Measurements from ENCODE around the gene OPA3.

OPA3 gene

GRCh38 chr19:45542234-45542668 lies 42.4 kb downstream of the OPA3 start:
- DNase-seq (ENCODE audit: low spot score): no peak
- TF ChIP-seq, protein P1, sequence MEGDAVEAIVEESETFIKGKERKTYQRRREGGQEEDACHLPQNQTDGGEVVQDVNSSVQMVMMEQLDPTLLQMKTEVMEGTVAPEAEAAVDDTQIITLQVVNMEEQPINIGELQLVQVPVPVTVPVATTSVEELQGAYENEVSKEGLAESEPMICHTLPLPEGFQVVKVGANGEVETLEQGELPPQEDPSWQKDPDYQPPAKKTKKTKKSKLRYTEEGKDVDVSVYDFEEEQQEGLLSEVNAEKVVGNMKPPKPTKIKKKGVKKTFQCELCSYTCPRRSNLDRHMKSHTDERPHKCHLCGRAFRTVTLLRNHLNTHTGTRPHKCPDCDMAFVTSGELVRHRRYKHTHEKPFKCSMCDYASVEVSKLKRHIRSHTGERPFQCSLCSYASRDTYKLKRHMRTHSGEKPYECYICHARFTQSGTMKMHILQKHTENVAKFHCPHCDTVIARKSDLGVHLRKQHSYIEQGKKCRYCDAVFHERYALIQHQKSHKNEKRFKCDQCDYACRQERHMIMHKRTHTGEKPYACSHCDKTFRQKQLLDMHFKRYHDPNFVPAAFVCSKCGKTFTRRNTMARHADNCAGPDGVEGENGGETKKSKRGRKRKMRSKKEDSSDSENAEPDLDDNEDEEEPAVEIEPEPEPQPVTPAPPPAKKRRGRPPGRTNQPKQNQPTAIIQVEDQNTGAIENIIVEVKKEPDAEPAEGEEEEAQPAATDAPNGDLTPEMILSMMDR (IDR thresholded peaks at IDR 0.05; ENCODE audit: borderline replicate concordance, control extremely low read depth, extremely low read depth, insufficient read depth, missing control alignments): no peak
- in situ Hi-C loops (cut with MboI; ENCODE audit: low sequenced_read_pairs, unreplicated experiment): no loop called here

- TF ChIP-seq, protein P1 (IDR thresholded peaks at IDR 0.05; ENCODE audit: borderline replicate concordance, control extremely low read depth, extremely low read depth, insufficient read depth, missing control alignments): no peak
- in situ Hi-C loops (cut with MboI; ENCODE audit: low sequenced_read_pairs, unreplicated experiment): no loop called here
- no peak for DNase-seq (ENCODE audit: low spot score)
These were observed 45.1 kb downstream of the OPA3 start for GRCh38 chr19:45539459-45539858.

GRCh38 chr19:45531349-45531748 lies 53.3 kb downstream of the OPA3 start:
- in situ Hi-C loops (cut with MboI; ENCODE audit: low sequenced_read_pairs, unreplicated experiment): no loop called here
- TF ChIP-seq, protein P1 (IDR thresholded peaks at IDR 0.05; ENCODE audit: borderline replicate concordance, control extremely low read depth, extremely low read depth, insufficient read depth, missing control alignments): no peak
- no peak for DNase-seq (ENCODE audit: low spot score)

DNA sequence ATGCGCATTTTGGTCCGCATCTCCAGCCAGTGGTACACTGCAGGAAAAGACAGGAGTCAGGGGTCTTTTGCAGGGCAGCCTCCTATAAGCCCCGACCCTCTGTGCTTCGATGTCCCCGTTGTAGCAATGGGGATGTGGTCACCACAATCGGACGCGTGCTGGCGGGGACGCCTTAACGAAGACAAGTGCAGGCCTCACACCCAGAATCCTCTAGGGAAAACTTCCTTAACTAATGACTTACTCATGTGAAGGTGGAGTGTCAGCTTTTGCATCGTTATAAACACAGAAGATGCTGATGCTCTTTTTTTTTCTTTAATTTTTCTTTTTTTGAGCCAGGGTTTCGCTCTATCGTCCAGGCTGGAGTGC lies 55.2 kb downstream of the OPA3 start:
- DNase-seq (ENCODE audit: low spot score): no peak
- TF ChIP-seq, protein P1 (IDR thresholded peaks at IDR 0.05; ENCODE audit: borderline replicate concordance, control extremely low read depth, extremely low read depth, insufficient read depth, missing control alignments): no peak
- in situ Hi-C loops (cut with MboI; ENCODE audit: low sequenced_read_pairs, unreplicated experiment): no loop called here

- DNase-seq (ENCODE audit: low spot score): no peak
- TF ChIP-seq, protein P1 (IDR thresholded peaks at IDR 0.05; ENCODE audit: borderline replicate concordance, control extremely low read depth, extremely low read depth, insufficient read depth, missing control alignments): no peak
- in situ Hi-C loops (cut with MboI; ENCODE audit: low sequenced_read_pairs, unreplicated experiment): no loop called here
These were observed 55.7 kb downstream of the OPA3 start for GRCh38 chr19:45528744-45529419.

DNA sequence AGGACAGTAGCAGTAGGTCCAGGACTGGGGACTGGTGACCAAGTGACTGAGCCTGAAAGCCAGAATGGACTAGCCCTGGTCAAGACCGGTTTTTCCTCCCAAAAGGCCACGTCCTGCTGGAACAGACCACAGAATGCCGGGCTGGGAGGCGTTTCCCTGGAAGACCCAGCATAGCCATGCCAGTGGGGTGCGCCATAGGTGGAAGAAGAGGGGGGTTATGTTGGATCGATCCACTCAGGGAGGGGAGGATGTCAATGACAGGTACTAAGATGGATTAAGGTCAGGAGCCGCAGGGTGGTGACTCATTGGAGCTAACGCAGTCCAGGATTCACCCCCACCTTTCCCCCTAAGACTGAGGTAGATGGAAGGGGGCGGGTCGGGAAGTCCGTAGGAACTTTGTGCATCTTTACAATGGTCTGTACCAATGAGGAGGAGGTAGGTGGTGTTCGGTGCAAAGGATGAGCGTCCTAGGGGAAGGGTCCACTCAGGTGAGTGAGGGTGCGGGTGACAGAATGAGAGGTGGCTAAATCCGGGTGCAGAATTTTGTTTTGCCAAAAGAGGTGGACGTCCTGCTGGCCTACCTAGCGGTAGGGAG lies 56.4 kb downstream of the OPA3 start:
- TF ChIP-seq, protein P1 (IDR thresholded peaks at IDR 0.05; ENCODE audit: borderline replicate concordance, control extremely low read depth, extremely low read depth, insufficient read depth, missing control alignments): no peak
- DNase-seq (ENCODE audit: low spot score): no peak
- in situ Hi-C loops (cut with MboI; ENCODE audit: low sequenced_read_pairs, unreplicated experiment): no loop called here
